OCI-LY7 (cell line): Measurements from ENCODE around the gene MMP20.

Experiments
- CTCF ChIP-seq: fragments of 200-600 bp; sonication (generic); conservative IDR thresholded peaks from 2 replicates; pipeline ENCODE4 v1.5.1; 2014; ENCODE audit warnings: mild to moderate bottlenecking, antibody characterized with exemption, low read length, moderate library complexity, mixed read lengths
- EZH2phosphoT487 ChIP-seq: fragments of 200-600 bp; sonication (generic); IDR thresholded peaks from 2 replicates; pipeline ENCODE4 v1.6.1; 2018; ENCODE audit warnings: low read depth, borderline replicate concordance, mild to moderate bottlenecking, mixed run types, antibody characterized with exemption, low read length, moderate library complexity, mixed read lengths

- no peak for TF ChIP-seq CTCF
- TF ChIP-seq EZH2phosphoT487 = no peak
These were observed 63.5 kb downstream of the MMP20 start for GRCh38 chr11:102561636-102562035.
